Measurements from ENCODE around the gene SF3B4. TPM values are rescaled to one million over a fixed set of nuclear protein-coding genes. Genes with fewer than 3 reads are reported as not detected.
"Not testable (repeated sequence)": the region's sequence is repeated elsewhere in the genome, so short reads cannot be mapped to it uniquely, and the experiment has no call there.

The SF3B4 gene
- total RNA-seq, 2 donors from 2014 or later, result 15.0 to 22.1 TPM

- 24% methylated on average over 3 of the region's 3 CpGs for WGBS
- H3K4me3 ChIP-seq, result no peak overlapping the region
- H3K27me3 ChIP-seq (replicated peaks; ENCODE audit: insufficient read depth), result no peaks in the 10 kb centered on the region
- peak overlapping the region; percentile 10 to 53 for H3K27ac ChIP-seq
- peaks cover 3 to 8% of the 10 kb centered on the region in 2 donors for H3K36me3 ChIP-seq
- intact Hi-C loops (cut with DNase I), result loop anchor here (2.0 to 5.0 kb wide), 2 partner anchors 89 to 205 kb away; no protein-coding TSS in a partner anchor
- DNase-seq (ENCODE audit: low spot score), result peak; percentile 68
- H3K9me3 ChIP-seq, result no peaks in the 10 kb centered on the region
- peak; percentile 70 to 89 (median 84) for TF ChIP-seq CTCF (IDR thresholded peaks at IDR 0.05)
- TF ChIP-seq POLR2A (IDR thresholded peaks at IDR 0.05), result no peak
- TF ChIP-seq POLR2AphosphoS5 (IDR thresholded peaks at IDR 0.05), result peak; percentile 72
- no peaks in the 10 kb centered on the region for H3K4me1 ChIP-seq (replicated peaks)
Observed at GRCh38 chr1:149962039-149962647, 34.5 kb upstream of the SF3B4 start.

- H3K4me1 ChIP-seq (replicated peaks); H3K27ac ChIP-seq; H3K4me3 ChIP-seq; intact Hi-C loops (cut with DNase I); DNase-seq (ENCODE audit: low spot score); H3K27me3 ChIP-seq (replicated peaks; ENCODE audit: insufficient read depth); H3K9me3 ChIP-seq; H3K36me3 ChIP-seq: not testable (repeated sequence)
- 98% methylated on average over 14 of the region's 14 CpGs for WGBS
Observed at GRCh38 chr1:149957548-149957947, 29.9 kb upstream of the SF3B4 start.

- intact Hi-C loops (cut with DNase I), result no loop called here
- DNase-seq (ENCODE audit: low spot score), result no peak
- 78% methylated on average over 6 of the region's 6 CpGs for WGBS
- no peaks in the 10 kb centered on the region for H3K4me1 ChIP-seq (replicated peaks)
- H3K27ac ChIP-seq, result no peak overlapping the region
- TF ChIP-seq POLR2AphosphoS5 (IDR thresholded peaks at IDR 0.05), result no peak
- TF ChIP-seq CTCF (IDR thresholded peaks at IDR 0.05), result no peak
- TF ChIP-seq POLR2A (IDR thresholded peaks at IDR 0.05), result no peak
- no peak overlapping the region for H3K4me3 ChIP-seq
- H3K9me3 ChIP-seq, result no peaks in the 10 kb centered on the region
- H3K27me3 ChIP-seq (replicated peaks; ENCODE audit: insufficient read depth), result no peaks in the 10 kb centered on the region
- H3K36me3 ChIP-seq, result peaks cover 0 to 6% of the 10 kb centered on the region in 2 donors
Observed at GRCh38 chr1:149949911-149950310, 22.3 kb upstream of the SF3B4 start.

GRCh38 chr1:149945206-149945605 lies 17.6 kb upstream of the SF3B4 start:
- no peaks in the 10 kb centered on the region for H3K27me3 ChIP-seq (replicated peaks; ENCODE audit: insufficient read depth)
- H3K4me1 ChIP-seq (replicated peaks), result no peaks in the 10 kb centered on the region
- TF ChIP-seq POLR2A (IDR thresholded peaks at IDR 0.05), result no peak
- no peak for TF ChIP-seq POLR2AphosphoS5 (IDR thresholded peaks at IDR 0.05)
- no peak for TF ChIP-seq CTCF (IDR thresholded peaks at IDR 0.05)
- H3K36me3 ChIP-seq, result peaks cover 0 to 6% of the 10 kb centered on the region in 2 donors
- intact Hi-C loops (cut with DNase I), result no loop called here
- no peaks in the 10 kb centered on the region for H3K9me3 ChIP-seq
- H3K27ac ChIP-seq, result no peak overlapping the region
- no peak overlapping the region for H3K4me3 ChIP-seq
- WGBS, result 85% methylated on average over 4 of the region's 4 CpGs
- no peak for DNase-seq (ENCODE audit: low spot score)

- H3K27me3 ChIP-seq (replicated peaks; ENCODE audit: insufficient read depth), result no peaks in the 10 kb centered on the region
- no peaks in the 10 kb centered on the region for H3K4me1 ChIP-seq (replicated peaks)
- no peak overlapping the region for H3K4me3 ChIP-seq
- H3K36me3 ChIP-seq, result no peaks in the 10 kb centered on the region
- WGBS, result 25% methylated on average over 3 of the region's 3 CpGs
- TF ChIP-seq POLR2A (IDR thresholded peaks at IDR 0.05) (no peak), POLR2AphosphoS5 (IDR thresholded peaks at IDR 0.05) (peak; percentile 26)
- no peaks in the 10 kb centered on the region for H3K9me3 ChIP-seq
- H3K27ac ChIP-seq, result peak overlapping the region in 1 of 2 donors; percentile 15
- intact Hi-C loops (cut with DNase I), result no loop called here
- DNase-seq (ENCODE audit: low spot score), result no peak
Observed at GRCh38 chr1:149942885-149943284, 15.3 kb upstream of the SF3B4 start.

- TF ChIP-seq POLR2A (IDR thresholded peaks at IDR 0.05), result no peak
- peak in 1 of 4 experiments; percentile 6 for TF ChIP-seq CTCF (IDR thresholded peaks at IDR 0.05)
- TF ChIP-seq POLR2AphosphoS5 (IDR thresholded peaks at IDR 0.05), result peak; percentile 11
- peak overlapping the region in 1 of 2 donors; percentile 15 for H3K27ac ChIP-seq
- WGBS, result 9% methylated on average over 5 of the region's 5 CpGs
- H3K4me3 ChIP-seq, result no peak overlapping the region
- intact Hi-C loops (cut with DNase I), result no loop called here
- H3K9me3 ChIP-seq, result no peaks in the 10 kb centered on the region
- no peak for DNase-seq (ENCODE audit: low spot score)
- no peaks in the 10 kb centered on the region for H3K27me3 ChIP-seq (replicated peaks; ENCODE audit: insufficient read depth)
- no peaks in the 10 kb centered on the region for H3K4me1 ChIP-seq (replicated peaks)
- H3K36me3 ChIP-seq, result no peaks in the 10 kb centered on the region
Observed at GRCh38 chr1:149942207-149942606, 14.6 kb upstream of the SF3B4 start.
